NK-92 (cell line): Measurements from ENCODE around the gene IRF5.

ENCODE experiments used
- DNase-seq: peaks from one replicate; lab custom pipeline; 2025; ENCODE audit not compliant: unreplicated experiment; lab: John Stamatoyannopoulos, UW

The IRF5 gene

DNA sequence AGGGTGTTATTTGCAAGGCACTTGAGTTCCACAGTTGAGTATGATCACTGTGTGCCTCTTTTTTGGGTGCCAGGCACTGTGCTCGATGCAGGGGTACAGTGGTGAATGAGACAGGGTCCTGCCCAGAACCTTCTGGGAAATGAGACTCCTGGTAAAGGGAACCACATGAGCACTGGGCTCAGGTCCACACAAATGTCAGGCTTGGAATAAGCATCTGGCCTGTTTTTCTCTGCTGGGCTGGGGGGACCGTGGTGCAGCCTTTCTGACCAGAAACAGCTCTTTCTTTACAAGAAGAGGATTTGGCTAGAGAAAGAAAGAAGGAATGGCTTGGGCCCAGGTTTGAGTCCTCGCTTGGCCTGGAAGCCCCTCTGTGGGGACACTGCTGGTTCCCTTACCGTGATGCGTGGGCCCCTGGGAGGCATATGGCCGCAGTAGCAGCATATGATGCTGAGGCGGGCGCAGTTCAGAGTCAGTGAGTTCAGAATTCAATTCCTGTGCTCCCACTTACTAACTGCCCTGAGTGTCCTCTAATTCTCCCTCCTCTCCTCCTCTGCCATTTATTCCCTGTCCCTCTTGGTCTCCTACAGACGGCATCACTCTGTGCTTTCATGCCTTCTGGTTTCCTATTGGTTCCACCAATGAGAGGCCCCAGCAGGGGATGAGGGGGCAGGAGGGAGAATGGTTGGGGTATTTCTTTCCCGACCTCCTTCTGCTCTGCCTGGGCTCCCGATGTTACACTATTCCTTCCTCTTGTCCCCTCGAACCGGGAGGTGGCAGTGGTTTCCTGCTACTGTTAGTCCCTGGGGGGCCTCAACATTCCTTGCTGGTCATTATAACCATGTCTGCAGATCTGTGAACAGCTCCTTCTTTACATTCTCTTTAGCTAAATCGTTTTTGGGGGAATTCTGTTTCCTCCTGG is 17.6 kb upstream of the IRF5 start:
- DNase-seq: no peak

DNA sequence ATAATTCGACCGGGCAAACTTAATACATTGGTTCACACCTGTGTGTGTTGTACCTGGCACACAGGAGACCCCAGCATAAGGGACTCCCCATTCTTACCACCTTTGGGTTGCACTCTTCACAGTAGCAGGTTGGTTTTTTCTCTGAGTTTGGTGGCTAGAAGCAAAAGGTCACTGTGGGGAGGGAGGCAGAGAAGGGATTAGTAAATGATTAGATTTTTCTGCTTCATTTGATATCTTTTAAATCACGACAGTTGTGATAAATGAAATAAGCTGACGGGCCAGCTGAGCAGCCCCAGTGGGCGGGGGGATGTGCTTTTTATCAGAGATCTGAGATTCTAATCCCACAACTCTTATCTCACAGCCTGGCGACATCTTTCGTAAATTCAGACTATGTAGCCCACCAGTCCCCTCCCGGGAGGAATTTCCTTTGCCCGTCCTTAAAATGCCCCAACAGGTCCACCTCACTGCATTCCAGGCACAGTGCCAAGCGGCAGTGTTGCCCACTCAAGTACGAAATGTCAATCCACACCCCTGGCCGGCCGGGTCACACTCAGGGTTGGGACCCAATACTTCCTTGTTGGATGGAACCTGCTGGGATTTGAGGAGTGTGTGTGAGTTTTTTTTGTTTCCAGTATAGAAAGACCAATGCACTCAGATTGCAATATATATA is 16.7 kb upstream of the IRF5 start:
- no peak for DNase-seq

DNA sequence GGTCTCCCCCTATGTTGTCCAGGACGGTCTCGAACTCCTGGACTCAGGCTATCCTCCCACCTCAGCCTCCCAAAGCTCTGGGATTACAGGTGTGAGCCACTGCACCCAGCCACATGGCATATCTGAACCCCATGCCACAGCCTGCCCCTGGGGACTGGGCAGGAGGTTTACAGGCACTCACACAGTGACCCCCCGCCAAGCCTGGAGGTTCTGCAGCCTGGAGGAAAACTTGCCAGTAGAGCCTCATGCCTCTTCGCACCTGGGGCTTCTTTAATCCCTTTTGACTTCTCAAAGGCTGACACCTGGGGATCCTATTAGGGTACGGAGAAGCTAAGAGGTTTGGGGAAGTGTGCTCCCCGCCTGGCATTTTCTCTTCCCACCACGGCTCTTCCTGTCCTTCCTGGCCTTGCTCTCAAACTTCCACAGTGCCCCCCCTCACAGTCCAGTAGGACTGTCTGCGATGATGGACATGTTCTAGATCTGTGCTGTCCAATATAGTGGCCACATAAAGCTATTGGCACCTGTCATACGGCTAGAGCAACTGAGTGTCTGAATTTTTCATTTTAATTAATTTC is 15.8 kb upstream of the IRF5 start:
- DNase-seq: no peak

DNA sequence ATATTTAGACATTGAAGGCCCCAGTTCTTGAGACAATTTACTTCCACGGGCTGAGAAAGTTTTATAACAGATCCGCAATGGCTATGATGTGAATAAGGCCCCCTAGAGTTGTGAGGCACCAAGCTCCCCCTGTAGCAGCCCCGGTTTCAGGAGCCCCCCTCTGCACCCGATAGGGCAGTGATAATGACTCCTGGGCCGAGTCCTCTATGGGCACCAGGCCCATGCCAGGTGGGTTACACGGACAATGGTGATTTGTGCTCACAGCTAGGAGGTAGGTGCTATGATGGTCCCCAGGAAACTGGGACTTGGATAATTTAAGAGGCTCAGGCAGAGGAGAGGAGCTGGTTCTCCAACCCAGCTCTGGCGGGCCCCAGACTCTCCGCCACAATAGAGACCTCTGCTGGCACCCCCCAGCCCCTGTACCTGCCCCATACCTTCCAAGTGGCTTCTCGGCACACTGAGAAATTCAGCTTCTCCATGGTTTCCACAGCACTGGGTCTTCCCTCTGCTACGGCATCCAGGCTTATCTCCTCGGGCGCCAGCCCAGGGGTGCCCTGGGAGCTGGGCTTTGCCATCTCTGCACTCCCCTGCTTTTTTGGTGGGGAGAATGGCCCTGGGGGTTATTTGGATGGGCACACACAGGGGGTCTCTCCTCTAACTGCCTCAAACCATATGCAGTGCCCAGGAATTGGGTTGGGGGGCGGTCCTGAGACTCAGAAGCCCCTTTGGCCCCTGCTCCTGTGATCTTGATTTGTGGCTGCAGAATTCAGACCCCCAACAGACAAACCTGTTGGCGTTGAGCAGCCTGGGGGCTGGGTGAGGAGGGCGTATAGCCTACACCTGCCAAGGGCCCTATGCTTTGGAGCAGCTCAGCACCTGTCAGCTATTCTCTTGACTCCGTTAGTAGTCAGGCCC is 15.0 kb upstream of the IRF5 start:
- DNase-seq: no peak

DNA sequence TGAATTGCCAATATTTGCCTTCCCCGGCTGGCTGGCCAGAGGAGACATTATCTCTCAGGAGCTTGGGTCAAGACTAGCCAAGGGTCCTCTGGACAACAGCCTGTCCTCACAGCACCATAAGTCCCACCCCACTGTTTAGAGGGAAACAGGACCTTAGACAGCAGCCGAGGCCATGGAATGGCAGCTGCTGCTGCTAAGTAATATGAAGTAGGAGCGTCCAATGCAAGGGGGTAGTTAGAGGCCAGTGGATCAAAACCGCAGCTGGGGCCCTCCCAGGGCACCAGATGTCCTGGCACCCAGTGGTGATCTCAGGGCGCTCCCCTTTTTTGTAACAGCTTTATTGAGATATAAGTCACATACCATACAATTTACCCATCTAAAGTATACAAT is 14.3 kb upstream of the IRF5 start:
- DNase-seq: no peak

DNA sequence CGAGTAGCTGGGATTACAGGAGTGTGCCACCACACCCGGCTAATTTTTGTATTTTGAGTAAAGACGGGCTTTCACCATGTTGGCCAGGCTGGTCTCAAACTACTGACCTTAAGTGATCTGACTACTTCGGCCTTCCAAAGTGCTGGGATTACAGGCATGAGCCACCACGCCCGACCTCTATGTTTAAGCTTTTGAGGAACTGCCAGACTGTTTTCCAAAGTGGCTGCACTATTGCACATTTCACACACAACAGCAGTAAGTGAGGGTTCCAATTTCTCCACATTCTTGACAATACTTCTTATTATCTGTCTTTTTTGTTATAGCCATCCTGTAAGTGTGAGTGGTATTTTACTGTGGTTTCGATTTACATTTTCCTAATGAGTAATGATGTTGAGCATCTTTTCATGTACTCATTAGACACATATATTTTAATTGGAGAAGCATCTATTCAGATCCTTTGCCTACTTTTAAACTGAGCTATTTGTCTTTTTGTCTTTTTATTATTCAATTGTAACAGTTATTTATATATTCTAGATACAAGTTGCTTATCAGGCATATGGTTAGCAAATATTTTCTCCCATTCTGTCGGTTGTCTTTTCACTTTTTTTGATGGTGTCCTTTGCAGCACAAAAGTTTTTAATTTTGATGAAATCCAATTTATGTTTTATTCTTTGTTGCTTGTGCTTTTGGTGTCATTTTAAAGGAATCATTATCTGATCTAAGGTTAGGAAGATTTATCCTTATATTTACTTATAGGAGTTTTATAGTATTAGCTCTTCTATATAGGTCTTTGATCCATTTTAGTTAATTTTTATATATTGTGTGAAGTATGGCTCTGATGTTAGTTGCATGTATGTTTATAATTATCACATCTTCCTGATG is 12.8 kb upstream of the IRF5 start:
- no peak for DNase-seq

DNA sequence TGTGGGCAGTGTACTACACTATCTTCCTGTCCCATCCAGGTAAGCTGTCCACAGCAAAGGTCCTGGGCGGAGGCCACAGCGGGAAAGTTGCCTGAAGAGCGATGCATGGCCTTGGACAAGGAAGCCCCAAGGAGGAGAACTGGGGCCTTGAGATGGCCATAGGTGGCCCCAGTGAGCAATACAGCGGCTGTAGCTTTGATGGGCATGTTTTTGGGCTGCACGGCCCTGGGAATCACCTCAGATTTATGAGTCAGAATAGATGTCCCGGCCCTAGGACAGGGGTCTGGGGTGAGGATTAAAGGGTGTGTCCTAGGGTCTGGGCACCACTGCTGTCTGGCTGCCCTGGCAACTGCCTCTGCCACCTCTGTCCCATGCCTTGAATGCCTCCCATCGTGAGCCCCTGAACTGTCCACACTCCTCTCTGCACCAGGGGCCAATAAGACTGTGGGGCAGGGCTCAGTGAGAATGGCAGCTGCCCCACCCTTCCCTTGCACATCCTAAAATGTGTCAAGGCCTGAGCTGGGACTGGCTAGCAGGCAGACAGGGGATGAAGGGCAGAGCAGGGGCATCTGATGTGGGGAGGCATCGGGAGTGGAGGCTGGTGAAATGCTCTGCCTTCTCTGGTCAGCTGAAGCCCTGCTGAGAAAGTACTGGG is 9.4 kb upstream of the IRF5 start:
- DNase-seq: no peak

DNA sequence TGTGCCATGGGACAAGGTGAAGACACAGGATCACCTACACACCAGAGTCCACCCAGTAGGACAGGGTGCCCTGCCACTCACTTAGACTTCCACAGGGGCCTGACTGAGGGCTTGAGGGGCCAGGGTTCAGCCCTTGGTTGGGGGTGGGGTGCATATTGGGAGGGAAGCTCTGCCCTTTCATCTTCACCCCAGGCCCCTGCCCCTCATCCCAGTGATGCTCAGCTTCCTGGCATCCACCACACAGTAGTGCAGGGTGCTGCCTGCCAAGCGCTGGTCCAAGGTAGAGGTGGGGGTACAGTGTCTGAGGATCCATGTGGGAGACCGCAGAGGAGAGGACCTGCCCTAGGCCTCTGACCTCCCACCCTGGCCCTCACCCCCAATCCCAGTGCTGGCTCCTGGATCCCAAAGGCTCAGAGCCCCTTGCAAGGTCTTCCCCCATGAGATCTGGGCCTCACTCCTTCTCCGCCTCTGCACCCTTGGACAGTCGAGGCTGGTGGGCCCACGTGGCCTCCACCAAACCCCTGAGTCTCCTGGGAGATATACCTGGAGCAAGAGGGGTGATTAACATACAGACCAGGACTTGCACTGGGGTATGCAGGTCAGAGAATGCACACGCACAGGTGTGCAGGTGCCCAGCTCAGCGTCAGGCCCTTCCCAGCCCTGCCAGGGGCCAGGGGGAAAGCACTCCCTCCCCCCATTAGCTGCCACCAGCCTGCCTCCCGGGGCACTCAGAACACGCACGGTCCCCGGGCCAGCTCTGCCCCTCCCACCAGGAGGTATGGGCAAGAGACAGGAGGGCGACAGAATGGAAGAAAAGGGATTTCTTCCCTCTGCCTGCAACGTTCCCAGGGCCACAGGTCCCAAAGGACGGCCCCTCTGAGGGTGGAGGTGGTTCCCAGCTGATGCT is 8.6 kb upstream of the IRF5 start:
- DNase-seq: no peak

DNA sequence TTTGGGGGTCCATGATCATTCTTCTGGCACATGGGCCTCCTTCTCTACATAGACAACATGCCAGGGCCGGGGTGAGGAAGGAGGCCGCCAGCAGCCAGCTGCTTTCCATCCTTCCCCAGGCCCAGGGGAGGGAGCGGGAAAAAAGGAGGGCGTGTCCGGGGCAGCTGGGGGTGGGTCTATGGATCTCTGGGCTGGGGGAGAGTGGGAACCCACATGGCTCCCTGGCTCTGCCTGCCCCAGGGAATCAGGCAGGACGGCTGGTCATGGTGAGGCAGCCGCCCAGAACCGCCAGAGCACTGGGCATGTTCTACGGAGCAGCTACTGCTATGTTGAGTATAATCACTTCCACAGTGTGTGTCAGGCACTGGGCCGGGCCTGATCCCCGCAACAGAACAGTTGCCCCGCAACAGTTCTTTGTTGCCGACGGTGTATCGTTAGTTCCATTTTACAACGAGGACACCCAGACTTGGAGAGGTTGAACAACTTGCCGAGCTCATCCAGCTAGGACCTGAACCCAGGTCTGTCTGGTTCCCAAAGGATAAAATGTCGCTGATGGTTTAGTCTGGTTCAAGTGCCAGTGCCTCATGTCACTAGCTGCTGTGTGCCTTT is 6.4 kb upstream of the IRF5 start:
- no peak for DNase-seq

DNA sequence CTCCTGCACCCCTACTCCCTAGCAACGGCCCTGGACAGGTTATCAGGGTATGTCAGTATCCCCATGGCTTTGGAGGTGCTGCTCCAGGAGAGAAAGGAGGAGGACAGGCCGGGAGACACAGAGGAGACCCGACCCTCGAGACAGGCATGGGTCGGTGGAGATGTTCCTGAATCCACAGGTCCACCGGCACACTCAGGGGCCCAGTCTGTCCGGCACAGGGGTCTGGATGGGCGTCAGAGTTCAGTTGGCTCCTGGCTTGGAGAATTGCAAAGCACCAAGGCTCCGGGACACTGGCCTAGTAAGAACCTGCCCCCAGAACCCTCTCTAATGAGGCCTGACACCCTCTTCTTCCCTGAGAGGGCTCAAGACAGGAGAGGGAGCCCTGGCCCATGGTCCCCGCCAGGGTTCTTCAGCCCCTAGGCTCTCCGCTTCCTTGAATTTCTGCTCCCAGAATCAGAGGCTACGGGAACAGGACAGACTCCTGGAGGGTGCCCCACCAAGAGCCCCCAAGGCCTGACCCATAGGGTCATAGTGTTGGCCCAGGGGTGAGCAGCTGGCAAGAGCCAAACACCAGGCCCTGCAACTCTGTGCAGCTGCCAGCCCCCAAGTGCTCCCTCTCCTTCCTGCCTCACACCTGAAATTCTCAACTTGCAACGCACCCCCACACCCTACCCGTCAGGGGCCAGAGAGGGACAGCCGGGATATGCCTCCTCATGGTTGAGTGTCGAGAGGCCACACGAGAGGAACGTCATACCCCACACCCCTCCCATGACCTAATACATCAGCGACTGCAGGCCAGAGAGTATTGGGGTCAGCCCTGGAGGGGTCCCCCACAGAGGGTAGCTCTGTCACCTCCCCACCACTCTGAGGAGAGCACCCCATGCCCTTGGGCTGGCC is 5.5 kb upstream of the IRF5 start:
- DNase-seq: no peak

DNA sequence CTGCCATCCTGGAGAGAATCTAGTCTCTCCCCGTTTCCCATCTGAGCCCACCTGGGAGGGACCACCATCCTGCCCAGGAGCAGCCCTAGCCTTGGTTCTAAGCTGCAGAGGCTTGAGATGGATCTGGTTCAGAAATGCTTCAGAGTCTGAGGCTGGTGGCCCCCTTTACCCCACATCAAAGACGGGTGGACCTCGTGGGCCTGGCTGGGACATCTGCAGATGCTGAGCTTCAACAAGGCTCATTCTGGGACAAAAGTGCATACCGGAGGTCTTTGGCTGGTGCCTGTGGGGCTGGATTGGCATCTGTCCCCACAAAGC is 4.9 kb upstream of the IRF5 start:
- DNase-seq: no peak

DNA sequence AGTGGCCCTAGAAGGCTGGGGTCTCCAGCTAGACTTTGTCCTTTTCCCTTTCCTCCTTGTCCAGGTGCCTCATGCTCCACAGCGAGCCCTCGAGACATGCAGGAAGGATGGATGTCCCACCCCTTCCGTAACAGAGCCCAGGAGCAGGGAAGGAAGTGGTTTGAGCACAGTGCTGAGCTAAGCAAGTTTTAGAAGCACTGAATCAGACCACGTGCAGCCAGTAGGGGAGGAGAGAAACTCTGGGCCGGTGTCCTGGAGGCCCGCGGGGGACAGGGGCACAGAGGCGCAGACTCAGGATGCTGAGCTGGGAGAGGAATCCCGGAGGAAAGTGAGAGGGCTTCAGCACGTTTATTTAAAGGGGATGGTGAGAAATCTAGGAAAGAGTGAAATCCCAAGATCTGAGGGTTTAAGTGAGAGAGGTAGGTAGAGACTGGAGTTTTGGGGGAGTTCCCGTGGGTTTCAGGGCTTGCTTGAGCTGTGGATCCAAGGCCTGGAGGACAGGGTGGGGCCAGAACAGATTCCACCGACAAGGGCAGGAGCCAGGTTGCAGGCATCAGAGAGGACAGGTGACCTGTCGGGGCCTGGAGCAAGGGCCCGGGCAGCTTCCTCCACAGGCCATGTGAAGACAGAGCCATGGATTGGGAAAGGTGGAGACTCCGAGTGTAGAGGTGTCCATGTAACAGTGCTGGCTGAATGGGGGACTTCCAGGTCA is 4.4 kb upstream of the IRF5 start:
- DNase-seq: no peak

DNA sequence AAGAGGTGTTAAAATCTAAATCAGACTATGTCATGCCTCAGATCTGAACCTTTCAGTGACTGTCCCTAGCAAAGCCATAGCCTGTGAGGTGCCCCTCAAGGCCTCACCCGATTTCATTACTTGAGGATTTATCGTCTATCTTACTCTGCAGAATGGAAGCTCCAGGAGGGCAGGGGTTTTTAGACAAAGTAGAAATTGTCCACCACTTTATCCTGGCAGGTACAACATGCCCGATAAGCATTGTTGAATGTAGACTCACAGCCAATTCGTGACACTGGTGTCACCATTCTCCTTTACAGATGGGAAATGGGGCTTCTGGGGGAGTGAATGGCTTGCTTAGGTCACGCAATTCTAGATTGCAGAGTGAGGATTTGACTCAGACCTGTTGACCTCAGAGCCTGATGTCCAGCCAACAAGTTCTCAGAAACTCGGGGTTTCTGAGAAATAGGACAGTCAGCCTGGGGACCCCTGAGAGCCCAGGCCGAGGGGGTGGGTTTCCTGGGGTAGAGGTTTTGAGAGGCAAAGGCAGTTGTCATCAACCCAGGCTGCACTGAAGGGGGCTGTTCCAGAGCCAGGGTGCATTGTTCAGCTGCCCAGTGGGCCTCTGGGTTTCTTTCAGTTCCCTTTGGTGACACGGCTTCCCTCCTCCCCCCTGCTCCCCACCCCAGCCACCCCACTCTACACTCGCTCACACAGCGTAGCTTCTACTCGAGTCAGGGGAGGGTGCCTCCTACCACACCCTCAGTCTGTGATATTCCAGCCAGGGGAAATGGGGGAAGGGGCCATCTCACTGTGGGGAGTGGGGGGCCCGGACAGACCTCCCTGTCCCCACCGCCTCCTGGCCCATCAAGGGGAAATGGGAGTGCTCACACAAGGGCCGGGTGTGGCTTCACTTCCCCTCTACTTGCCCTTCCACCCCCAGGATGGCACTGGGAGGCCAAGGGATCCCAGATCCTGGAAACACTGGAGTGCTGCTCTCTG is 3.1 kb upstream of the IRF5 start:
- DNase-seq: no peak

DNA sequence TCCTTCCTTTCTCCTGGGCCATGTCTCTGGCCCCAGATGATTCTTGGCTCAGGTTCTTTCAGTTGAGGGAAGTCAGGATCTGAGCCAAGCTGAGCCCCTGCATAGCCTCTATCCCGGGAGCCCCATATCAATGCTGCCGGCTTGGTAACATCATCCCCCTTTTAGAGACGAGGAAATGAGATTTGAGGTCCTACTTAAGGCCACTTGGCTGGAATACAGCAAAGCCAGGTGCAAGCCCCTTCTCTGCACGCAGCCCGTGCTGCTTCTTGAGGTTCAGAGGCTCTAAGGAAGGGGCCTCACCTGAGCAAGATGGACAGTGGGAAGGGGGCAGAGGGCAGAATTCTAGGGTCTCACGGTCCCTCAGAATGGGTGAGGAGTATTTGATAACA is 2.4 kb upstream of the IRF5 start:
- DNase-seq: no peak

DNA sequence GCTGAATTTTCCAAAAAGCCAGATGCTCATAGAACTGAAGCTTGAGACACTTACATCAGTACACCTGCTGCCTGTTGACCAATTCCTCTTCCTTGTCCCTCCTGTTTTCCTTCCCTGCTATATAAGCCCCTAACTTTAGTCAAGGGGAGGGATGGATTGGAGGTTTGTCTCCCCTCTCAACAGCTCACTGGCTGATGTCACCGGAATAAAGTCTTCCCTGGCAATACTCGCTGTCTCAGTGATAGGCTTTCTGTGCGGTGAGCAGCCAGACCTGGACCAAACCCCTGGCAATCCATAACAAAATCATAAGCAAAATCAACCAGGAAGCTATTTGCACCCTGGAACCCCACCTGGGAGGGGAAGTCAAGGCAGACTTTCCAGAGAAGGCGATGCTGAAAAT is 929 bp upstream of the IRF5 start:
- DNase-seq: no peak

DNA sequence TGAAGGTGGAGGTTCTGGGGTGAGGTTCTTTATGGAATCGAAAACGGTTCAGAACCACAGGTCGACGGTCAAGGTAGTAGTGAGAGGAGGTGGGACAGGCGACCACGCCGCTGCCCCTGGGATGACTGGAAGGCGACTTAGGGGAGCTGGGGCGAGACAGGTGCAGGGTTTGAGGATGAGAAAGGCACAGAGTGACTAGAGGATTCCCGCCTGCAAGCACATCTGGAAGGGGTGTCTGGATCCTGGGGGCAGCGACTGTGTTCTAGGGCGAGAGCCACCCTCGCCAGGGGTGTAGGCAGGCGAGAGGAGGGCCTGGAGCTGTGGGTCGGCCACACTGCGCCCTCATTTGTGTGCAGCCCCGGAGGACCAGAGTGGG is 468 bp upstream of the IRF5 start:
- no peak for DNase-seq
